CD4-positive, alpha-beta T cell treated with Interleukin-10 for 1 hour (primary cell): Measurements from ENCODE around the gene SLIT1.
A peak's percentile ranks its signal among the peaks of the same experiment; 100 is the strongest.

Experiments
- DNase-seq: peaks from one replicate; pipeline ENCODE4 v3.0.0-alpha.2; 2020

SLIT1 gene

GRCh38 chr10:97078261-97078937 lies 107.4 kb downstream of the SLIT1 start:
- DNase-seq: no peak

- DNase-seq: no peak
These were observed 109.0 kb downstream of the SLIT1 start for GRCh38 chr10:97076781-97077180.

GRCh38 chr10:97075961-97076525 lies 109.7 kb downstream of the SLIT1 start:
- DNase-seq: no peak

- DNase-seq: no peak
These were observed 110.3 kb downstream of the SLIT1 start for GRCh38 chr10:97075421-97075820.

- no peak for DNase-seq
These were observed 111.3 kb downstream of the SLIT1 start for GRCh38 chr10:97074256-97075145.

- peak; percentile 78 for DNase-seq
These were observed 112.7 kb downstream of the SLIT1 start for GRCh38 chr10:97072851-97073665.

- DNase-seq: no peak
These were observed 114.3 kb downstream of the SLIT1 start for GRCh38 chr10:97071496-97071895.

GRCh38 chr10:97069576-97070362 lies 116.0 kb downstream of the SLIT1 start:
- peak; percentile 9 for DNase-seq

- DNase-seq: no peak
These were observed 116.7 kb downstream of the SLIT1 start for GRCh38 chr10:97069026-97069425.

- DNase-seq: no peak
These were observed 117.9 kb downstream of the SLIT1 start for GRCh38 chr10:97067716-97068391.

GRCh38 chr10:97066877-97067555 lies 118.7 kb downstream of the SLIT1 start:
- no peak for DNase-seq

GRCh38 chr10:97065686-97066660 lies 119.8 kb downstream of the SLIT1 start:
- DNase-seq: no peak

- DNase-seq: no peak
These were observed 120.6 kb downstream of the SLIT1 start for GRCh38 chr10:97065128-97065527.

- DNase-seq: no peak
These were observed 121.5 kb downstream of the SLIT1 start for GRCh38 chr10:97063983-97064837.

- no peak for DNase-seq
These were observed 122.3 kb downstream of the SLIT1 start for GRCh38 chr10:97063271-97063982.

- no peak for DNase-seq
These were observed 123.3 kb downstream of the SLIT1 start for GRCh38 chr10:97062456-97062855.

GRCh38 chr10:97062046-97062445 lies 123.7 kb downstream of the SLIT1 start:
- no peak for DNase-seq

GRCh38 chr10:97061423-97061822 lies 124.3 kb downstream of the SLIT1 start:
- no peak for DNase-seq
